GM18502 (cell line): ENCODE results near the gene LEPROT.
"Not testable (repeated sequence)": the region's sequence is repeated elsewhere in the genome, so short reads cannot be mapped to it uniquely, and the experiment has no call there.

Source experiments
- ATAC-seq: cut with Tn5 transposase; IDR thresholded peaks from one replicate; pipeline ENCODE4 v1.9.1; 2021; ENCODE audit warnings: mild to moderate bottlenecking; ENCODE audit not compliant: unreplicated experiment, poor library complexity

The LEPROT gene, protein sequence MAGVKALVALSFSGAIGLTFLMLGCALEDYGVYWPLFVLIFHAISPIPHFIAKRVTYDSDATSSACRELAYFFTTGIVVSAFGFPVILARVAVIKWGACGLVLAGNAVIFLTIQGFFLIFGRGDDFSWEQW

DNA sequence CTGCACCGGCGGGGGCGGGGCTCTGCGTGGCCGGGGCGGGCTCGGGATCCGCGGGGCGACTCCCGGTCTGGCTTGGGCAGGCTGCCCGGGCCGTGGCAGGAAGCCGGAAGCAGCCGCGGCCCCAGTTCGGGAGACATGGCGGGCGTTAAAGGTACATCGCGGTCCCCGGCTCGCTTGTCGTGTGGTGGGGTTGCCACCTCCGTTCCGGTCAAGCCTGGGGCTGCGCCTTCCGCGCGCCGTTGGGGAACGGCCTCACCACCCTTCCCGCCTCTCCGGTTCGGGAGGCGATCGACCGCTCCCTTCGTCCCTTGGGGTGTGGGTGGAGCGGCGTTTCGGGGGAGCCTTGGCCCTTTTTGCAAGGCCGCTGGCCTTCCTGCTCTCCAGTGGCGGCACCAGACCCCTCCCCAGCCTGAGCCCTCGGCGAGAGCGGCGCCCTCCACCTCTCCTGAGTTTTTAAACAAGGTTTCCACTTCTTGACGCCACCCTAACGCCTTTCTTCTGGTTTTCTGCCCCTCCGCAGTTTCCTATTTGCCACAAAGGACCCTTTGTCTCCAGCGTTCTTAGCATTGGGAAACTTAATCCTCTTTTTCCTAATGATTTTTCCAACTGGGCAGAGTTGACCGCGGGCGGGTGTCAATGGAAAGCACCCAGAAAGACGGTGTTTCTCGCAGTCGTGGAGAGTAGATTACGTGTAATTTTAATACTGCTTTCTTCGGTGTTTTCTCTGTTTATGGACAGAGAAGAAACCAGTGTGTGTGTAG, at the start of gene LEPROT, which contains the start of gene LEPR:
TSS of gene LEPROT (plus strand) at position 79 of the 761 bp plus-strand sequence. CDS start at position 136, 57 bp downstream.
TSS of gene LEPR (plus strand) at position 79 of the 761 bp plus-strand sequence. CDS start 144,898 bp downstream, outside the sequence.
- peak; percentile 61 for ATAC-seq

DNA sequence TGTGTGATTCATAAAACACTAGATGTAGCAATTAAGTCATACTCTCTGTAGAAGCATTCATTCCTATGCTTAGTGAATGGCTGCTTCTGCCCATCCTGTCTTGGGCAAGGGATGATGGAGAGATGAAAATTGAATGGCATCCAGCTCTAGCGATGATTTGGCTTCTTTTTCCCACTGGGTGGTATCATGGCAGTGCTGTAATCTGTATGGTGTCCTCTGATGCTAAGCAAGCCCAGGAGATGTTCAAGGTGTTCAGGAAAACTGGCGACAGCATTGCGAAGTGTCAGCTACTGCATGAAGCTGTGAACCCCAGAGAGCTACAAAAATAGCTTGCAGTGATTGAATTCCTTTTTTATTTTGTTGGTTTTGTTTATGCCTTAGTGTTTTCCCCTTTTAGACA, 48.9 kb upstream of the LEPROT start:
- no peak for ATAC-seq

GRCh38 chr1:65372557-65372956, 47.9 kb upstream of the LEPROT start:
- no peak for ATAC-seq

- ATAC-seq, result no peak
These were observed 42.8 kb upstream of the LEPROT start for GRCh38 chr1:65377496-65378246.

GRCh38 chr1:65378247-65378946, 42.1 kb upstream of the LEPROT start:
- no peak for ATAC-seq

GRCh38 chr1:65384426-65384825, 36.0 kb upstream of the LEPROT start:
- not testable (repeated sequence) for ATAC-seq

DNA sequence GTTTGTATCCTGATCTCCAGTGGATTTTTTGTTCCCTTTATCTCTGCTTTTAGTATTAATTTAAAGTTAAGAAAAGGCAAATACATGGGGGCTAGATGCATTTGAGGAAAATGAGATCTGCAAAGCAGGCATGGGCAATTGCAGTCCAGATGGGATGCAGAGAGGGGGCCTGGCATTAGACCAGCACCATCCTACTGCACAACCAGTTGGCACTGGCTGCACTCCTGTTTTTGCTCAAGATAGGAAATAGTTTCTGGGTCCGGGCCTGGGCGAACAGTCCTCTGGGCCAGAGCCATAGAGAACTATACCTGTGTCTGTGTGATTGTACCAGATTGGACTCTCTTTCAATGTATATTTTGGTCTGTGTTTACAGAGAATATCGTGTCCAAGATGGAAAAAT, 34.0 kb upstream of the LEPROT start:
- ATAC-seq, result no peak

GRCh38 chr1:65387821-65388220, 32.6 kb upstream of the LEPROT start:
- ATAC-seq, result no peak

DNA sequence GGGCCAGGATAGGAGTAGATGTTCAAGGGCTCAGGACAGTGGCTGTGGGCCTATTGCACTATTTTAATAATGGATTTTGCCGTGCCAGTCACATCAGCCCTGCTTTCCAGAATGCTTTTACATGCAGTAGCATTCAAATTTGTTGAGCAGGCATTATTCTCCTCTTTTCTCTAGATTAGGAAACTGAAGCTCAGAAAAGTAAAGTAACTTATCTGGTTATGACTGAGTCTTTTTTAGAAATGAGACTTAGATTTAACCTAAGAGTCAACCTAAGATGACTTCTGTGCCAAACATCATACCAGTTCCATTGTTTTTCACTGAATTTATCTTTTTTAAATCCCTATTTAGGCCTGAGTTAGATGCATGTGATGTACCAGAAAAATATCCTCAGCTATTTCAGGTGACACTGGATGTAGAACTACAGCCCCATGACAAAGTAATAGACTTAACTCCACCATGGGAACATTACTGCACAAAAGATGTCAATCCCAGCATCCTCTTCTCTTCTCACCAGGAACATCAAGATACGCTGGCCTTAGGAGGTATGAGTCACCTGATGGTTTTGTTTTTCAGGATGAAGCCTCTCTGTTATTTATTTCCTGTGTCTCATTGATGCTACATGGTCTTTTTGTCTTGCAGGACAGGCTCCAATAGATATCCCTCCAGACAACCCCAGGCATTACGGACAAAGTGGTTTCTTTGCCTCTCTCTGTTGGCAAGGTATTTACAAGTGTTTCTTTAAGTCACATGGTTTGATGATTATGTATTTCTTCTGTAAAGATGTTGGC, 31.4 kb upstream of the LEPROT start:
- no peak for ATAC-seq

GRCh38 chr1:65392497-65392896, 28.0 kb upstream of the LEPROT start:
- ATAC-seq, result no peak

GRCh38 chr1:65393347-65393746, 27.1 kb upstream of the LEPROT start:
- ATAC-seq, result peak; percentile 93

- no peak for ATAC-seq
These were observed 26.5 kb upstream of the LEPROT start for GRCh38 chr1:65393928-65394327.

- no peak for ATAC-seq
These were observed 24.4 kb upstream of the LEPROT start for GRCh38 chr1:65395887-65396612.

DNA sequence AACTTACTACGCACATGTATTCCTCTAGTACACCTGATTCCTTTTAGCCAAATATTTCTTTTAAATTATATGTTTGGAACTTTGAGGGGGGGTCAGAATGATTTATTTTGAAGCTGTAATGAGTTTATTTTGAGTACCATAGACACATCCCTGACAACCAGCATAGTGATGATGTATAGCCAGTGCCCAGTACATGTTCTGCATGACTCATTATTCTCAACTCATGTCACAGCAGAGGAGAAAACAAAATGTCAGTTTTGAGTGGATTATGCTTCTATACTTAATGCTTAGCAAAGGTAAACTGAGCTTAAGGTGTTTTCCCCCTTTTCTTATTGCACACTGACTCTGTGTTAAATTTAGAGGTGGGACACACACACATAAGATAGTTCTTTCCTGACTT, 22.4 kb upstream of the LEPROT start:
- ATAC-seq, result no peak

DNA sequence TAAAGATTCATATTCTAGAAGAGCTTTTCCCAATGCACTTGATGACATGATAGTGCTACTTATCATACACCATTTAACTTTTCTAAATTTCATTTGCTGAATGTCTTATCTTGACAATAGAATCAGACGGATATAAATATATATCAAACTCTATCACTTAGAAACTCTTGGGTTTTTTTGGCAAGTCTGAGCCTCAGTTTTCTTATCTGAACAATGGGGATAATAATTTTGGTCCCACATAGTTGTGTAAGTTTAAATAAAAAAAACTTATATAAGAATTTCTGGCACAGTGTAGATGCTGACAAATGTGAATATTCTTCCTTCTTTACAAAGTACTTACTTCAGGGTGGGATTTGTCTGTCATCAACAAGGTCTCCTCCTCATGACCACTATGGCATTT, 21.5 kb upstream of the LEPROT start:
- ATAC-seq, result no peak

DNA sequence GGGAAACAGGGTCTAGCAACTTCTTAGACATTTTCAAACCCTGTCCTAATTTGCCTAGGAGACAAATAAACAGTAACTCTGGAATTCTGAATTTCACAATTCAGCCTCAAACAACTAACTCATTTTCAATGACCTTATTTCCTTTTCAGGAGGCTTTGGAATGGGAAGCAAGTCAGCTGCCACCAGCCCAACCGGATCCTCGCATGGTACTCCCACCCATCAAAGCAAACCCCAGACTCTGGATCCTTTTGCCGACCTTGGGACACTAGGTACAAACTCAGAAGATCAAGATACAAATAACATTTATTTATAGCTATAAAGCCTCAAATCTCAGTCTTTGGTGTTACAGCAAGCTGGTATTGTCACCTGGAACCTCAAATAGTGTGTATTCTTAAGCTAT, 18.9 kb upstream of the LEPROT start:
- no peak for ATAC-seq

GRCh38 chr1:65404941-65405340, 15.5 kb upstream of the LEPROT start:
- no peak for ATAC-seq

GRCh38 chr1:65407877-65408276, 12.6 kb upstream of the LEPROT start:
- no peak for ATAC-seq

DNA sequence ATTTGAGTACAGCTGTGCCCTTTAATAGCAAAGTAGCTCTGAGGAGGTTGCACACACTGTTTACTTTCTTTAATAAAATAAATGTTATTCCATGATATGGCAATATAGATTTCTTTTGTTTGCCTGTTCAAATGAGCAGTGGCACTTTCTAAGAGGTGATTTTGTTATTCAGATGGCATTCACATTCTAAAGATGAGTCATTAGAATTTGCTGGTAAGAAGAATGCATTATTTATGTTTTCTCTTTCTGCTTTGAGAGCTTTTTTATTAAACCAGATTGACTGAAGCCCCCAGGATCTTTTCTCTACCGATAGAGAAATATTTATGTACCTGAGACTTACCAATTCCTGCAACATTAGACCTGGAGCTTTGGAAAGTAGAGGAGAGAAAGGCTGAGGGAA, 11.2 kb upstream of the LEPROT start:
- no peak for ATAC-seq
